HepG2 (cell line): ENCODE results near the gene HNRNPF. TPM values are rescaled to one million over a fixed set of nuclear protein-coding genes. Genes with fewer than 3 reads are reported as not detected.
A peak's percentile ranks its signal among the peaks of the same experiment; 100 is the strongest.

Experiments
- ATAC-seq: fragments of 200-7000 bp; cut with Tn5 transposase; 3 replicates; pipeline ENCODE4 v1.9.1; 2020; ENCODE audit warnings: mild to moderate bottlenecking, moderate library complexity
- BruUV-seq: library from RNA; stranded (reverse); fragments of 400-500 nt; replicated peaks from 2 replicates; lab custom pipeline; 2021; lab: Mats Ljungman, UMichigan
- CTCF ChIA-PET: fragments of 300-600 bp; formaldehyde crosslinking; extraction: SDS; loops from one replicate; lab custom pipeline; 2021; ENCODE audit warnings: low total read pairs, inconsistent platforms, low intra/inter-chr PET ratio; lab: Yijun Ruan, JAX
- POLR2A ChIA-PET: fragments of 350-600 bp; sonication (Branson Sonifier 250); formaldehyde crosslinking; loops from one replicate; lab custom pipeline; 2020; ENCODE audit warnings: antibody characterized with exemption, inconsistent platforms; lab: Yijun Ruan, JAX
- DNase-seq: peaks from one replicate; pipeline ENCODE4 v3.0.0-alpha.2; 2015; ENCODE audit warnings: low spot score
- FAIRE-seq: peaks from 3 replicates; lab custom pipeline; 2011; peaks lifted over from hg19 to GRCh38; lab: Jason Lieb, UNC
- H2AFZ ChIP-seq: one replicate; pipeline ENCODE4 v1.6.1; 2011; ENCODE audit warnings: low read length, inconsistent platforms
- H3K27ac ChIP-seq: fragments of 300-600 bp; 3 replicates; pipeline ENCODE4 v1.8.0; 2011; ENCODE audit warnings: mixed run types, mild to moderate bottlenecking, mixed read lengths, low read length, inconsistent platforms; ENCODE audit not compliant: insufficient read depth; ENCODE audit errors: extremely low read length
- H3K27me3 ChIP-seq, 2 experiments: fragments of 200-600 bp in 1 of 2; 2 replicates in 1 of 2; 3 replicates in 1 of 2; pipeline versions ENCODE4 v1.6.0 to v1.8.0; 2011; ENCODE audit warnings: low read length in 2 of 2, mild to moderate bottlenecking in 2 of 2, moderate library complexity in 2 of 2, inconsistent platforms in 1 of 2; ENCODE audit not compliant: insufficient read depth in 2 of 2, control insufficient read depth in 1 of 2
- H3K36me3 ChIP-seq, 2 experiments: fragments of 200-600 bp in 1 of 2; replicated peaks in 1 of 2; 2 replicates in 1 of 2; 3 replicates in 1 of 2; pipeline versions ENCODE4 v1.5.1 to v1.8.0; 2011; ENCODE audit warnings: low read length in 2 of 2, inconsistent platforms in 1 of 2; ENCODE audit not compliant: insufficient read depth in 2 of 2, control insufficient read depth in 1 of 2
- H3K4me1 ChIP-seq: 2 replicates; pipeline ENCODE4 v1.5.1; 2012; ENCODE audit warnings: low read length, inconsistent platforms; ENCODE audit not compliant: insufficient read depth
- H3K4me2 ChIP-seq: 2 replicates; pipeline ENCODE4 v1.6.0; 2011; ENCODE audit warnings: low read depth, low read length, inconsistent platforms
- H3K4me3 ChIP-seq, 3 experiments: fragments of 200-600 bp in 1 of 3; sonication (generic), shearing (Covaris generic) in 1 of 3; replicated peaks in 1 of 3; 2 replicates each; pipeline ENCODE4 v1.5.1; 2011 to 2016; ENCODE audit warnings: low read length in 3 of 3, inconsistent platforms in 2 of 3, low read depth in 2 of 3, mild to moderate bottlenecking in 2 of 3, control low read depth in 1 of 3, mixed read lengths in 1 of 3; ENCODE audit not compliant: insufficient read depth in 1 of 3
- H3K79me2 ChIP-seq: one replicate; pipeline ENCODE4 v1.6.1; 2011; ENCODE audit warnings: low read length, inconsistent platforms; ENCODE audit not compliant: insufficient read depth
- H3K9ac ChIP-seq: 2 replicates; pipeline ENCODE4 v1.6.0; 2011; ENCODE audit warnings: mild to moderate bottlenecking, low read depth, low read length, inconsistent platforms; ENCODE audit not compliant: insufficient read depth
- H3K9me3 ChIP-seq: 2 replicates; pipeline ENCODE4 v1.5.1; 2012; ENCODE audit warnings: mild to moderate bottlenecking, low read length
- H4K20me1 ChIP-seq: 2 replicates; pipeline ENCODE4 v1.6.0; 2011; ENCODE audit warnings: inconsistent platforms, mild to moderate bottlenecking, low read length, moderate library complexity; ENCODE audit not compliant: insufficient read depth
- AGO2 ChIP-seq: fragments of 200-400 bp; formaldehyde crosslinking; optimal IDR thresholded peaks from 2 replicates; pipeline ENCODE3; 2017; ENCODE audit warnings: mild to moderate bottlenecking, low read depth, low read length, moderate library complexity
- GZF1 ChIP-seq: sonication (generic); formaldehyde crosslinking; IDR thresholded peaks from 2 replicates; pipeline ENCODE4 v1.5.1; 2020; ENCODE audit warnings: mild to moderate bottlenecking, missing genetic modification reagents
- MAFF ChIP-seq: IDR thresholded peaks from 2 replicates; pipeline ENCODE4 v1.6.1; 2011; ENCODE audit warnings: low read depth, low read length, improper control_type of control experiment
- MAFK ChIP-seq, 2 experiments: IDR thresholded peaks in 1 of 2; conservative IDR thresholded peaks in 1 of 2; 2 replicates each; pipeline ENCODE4 v1.6.1; 2011; ENCODE audit warnings: improper control_type of control experiment in 2 of 2, low read length in 2 of 2
- POLR2A ChIP-seq, 2 experiments: IDR thresholded peaks; 2 replicates each; pipeline ENCODE4 v1.6.1; 2011; ENCODE audit warnings: low read depth in 2 of 2, low read length in 2 of 2, mild to moderate bottlenecking in 1 of 2, moderate library complexity in 1 of 2; ENCODE audit not compliant: insufficient read depth in 1 of 2
- POLR2G ChIP-seq: fragments of 200-400 bp; formaldehyde crosslinking; IDR thresholded peaks from 2 replicates; pipeline ENCODE4 v1.6.1; 2018; ENCODE audit warnings: mild to moderate bottlenecking, low read depth, low read length, moderate library complexity
- RBFOX2 ChIP-seq: fragments of 200-400 bp; formaldehyde crosslinking; IDR thresholded peaks from 2 replicates; pipeline ENCODE4 v1.6.1; 2017; ENCODE audit warnings: low read depth, mild to moderate bottlenecking, low read length
- RBM22 ChIP-seq: fragments of 200-400 bp; formaldehyde crosslinking; optimal IDR thresholded peaks from 2 replicates; pipeline ENCODE3; 2017; ENCODE audit warnings: mild to moderate bottlenecking, low read length, moderate library complexity
- ZNF674 ChIP-seq: sonication (generic); formaldehyde crosslinking; IDR thresholded peaks from 2 replicates; pipeline ENCODE4 v1.5.0; 2020; ENCODE audit warnings: low read depth, mild to moderate bottlenecking, missing genetic modification reagents
- WGBS: methylation state at CpG from one replicate; pipeline ENCODE4 v1.1.6; 2017; ENCODE audit warnings: low lambda C conversion rate; 5-methylcytosine and 5-hydroxymethylcytosine counted together
- in situ Hi-C: cut with HindIII; loops from 2 replicates; pipeline ENCODE4 v1.10.0; 2017; ENCODE audit warnings: low pct_unique_long_range_greater_than_20kb; ENCODE audit not compliant: extremely low pct_ligation_motif_present
- intact Hi-C: fragments of 100-400 bp; cut with micrococcal nuclease; formaldehyde crosslinking; loops from one replicate; pipeline ENCODE4 v1.10.0; 2022; ENCODE audit not compliant: unreplicated experiment
- polyA plus RNA-seq, 8 experiments: library from polyadenylated mRNA; depleted of rRNA in 3 of 8; stranded (reverse) in 7 of 8; unstranded in 1 of 8; fragments of >200 nt; fragmentation: Illumina TruSeq in 4 of 8; extraction: Trizol in 4 of 8; gene quantifications; 2 replicates each; pipeline versions ENCODE4 v1.2.1 to v1.2.3, GENCODE V29; 2011 to 2016; ENCODE audit warnings: low read depth in 4 of 8, missing spikeins in 1 of 8, mixed read lengths in 1 of 8; ENCODE audit not compliant: insufficient read depth in 1 of 8
- total RNA-seq, 5 experiments: library from RNA; depleted of rRNA; stranded (reverse); fragments of >200 nt; fragmentation: Illumina TruSeq; extraction: Trizol; gene quantifications; 2 replicates each; pipeline ENCODE4 v1.2.3, GENCODE V29; 2016; ENCODE audit warnings: low read depth in 1 of 5
- TF ChIP-seq, protein P1 (sequence below): sonication (generic); formaldehyde crosslinking; IDR thresholded peaks from 2 replicates; pipeline ENCODE4 v1.4.0; 2020; ENCODE audit warnings: missing genetic modification reagents
- TF ChIP-seq, protein P2 (sequence below): sonication (generic); formaldehyde crosslinking; IDR thresholded peaks from 2 replicates; pipeline ENCODE4 v1.5.1; 2020; ENCODE audit warnings: missing genetic modification reagents, mild to moderate bottlenecking, borderline replicate concordance

Gene HNRNPF
- total and polyA plus RNA-seq, 2 of the 13 experiments (the other 11 are each of a cell fraction or from before 2014, with no cell fraction given), result 166 to 308 TPM

DNA sequence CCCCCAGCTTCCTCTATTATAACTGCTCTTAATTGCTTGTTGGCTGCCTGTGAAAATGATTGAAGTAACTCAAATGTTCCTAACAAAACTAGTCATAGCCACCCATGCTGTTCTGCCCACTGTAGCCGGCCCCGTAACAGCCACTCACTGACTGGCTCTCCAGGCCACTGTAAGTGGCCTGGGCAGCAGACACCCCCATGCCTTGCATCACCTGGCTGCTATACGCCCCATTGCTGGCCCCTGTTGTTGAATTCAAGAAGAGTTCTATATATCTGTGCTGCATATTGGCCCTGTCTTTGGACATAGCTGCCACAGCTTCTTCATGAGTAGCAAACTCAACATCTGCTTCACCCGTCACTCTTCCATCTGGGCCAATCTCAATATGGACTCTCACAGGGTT, 22.4 kb downstream of the HNRNPF start:
- H3K4me3 ChIP-seq, result no peak overlapping the region
- no peak overlapping the region for H3K4me2 ChIP-seq
- H3K79me2 ChIP-seq, result peaks cover 40% of the 10 kb centered on the region
- POLR2A ChIA-PET, result interaction anchor here (2.6 to 3.3 kb wide), 2 partner anchors 10 to 21 kb away, joined by 9 to 22 read pairs; no protein-coding TSS in a partner anchor
- in situ Hi-C loops (no loop called here), intact Hi-C loops (no loop called here)
- DNase-seq (no peak), FAIRE-seq (no peak), ATAC-seq (no peak)
- peaks cover 45% of the 10 kb centered on the region for H3K4me1 ChIP-seq
- TF ChIP-seq RBM22, result peak; percentile 32
- no peak for TF ChIP-seq ZNF674 (CRISPR knock-in tag)
- TF ChIP-seq POLR2G, result peak; percentile 35; the same call in 1 of the 2 replicates
- TF ChIP-seq POLR2A (IDR thresholded peaks at IDR 0.05; ENCODE audit: insufficient read depth in 1 of 2, low read depth in 2 of 2, low read length in 2 of 2), result peak in 1 of 2 experiments; percentile 16; a peak in 1 of 4 replicates
- H3K27ac ChIP-seq, result no peak overlapping the region
- H3K36me3 ChIP-seq, result peaks cover 21 to 53% of the 10 kb centered on the region in 2 experiments
- H3K9me3 ChIP-seq, result no peaks in the 10 kb centered on the region
- BruUV-seq, result no TSS peak
- no peak overlapping the region for H3K9ac ChIP-seq
- peaks cover 64% of the 10 kb centered on the region for H4K20me1 ChIP-seq
- H2AFZ ChIP-seq, result no peak overlapping the region
- 96% methylated on average over 3 of the region's 4 CpGs for WGBS
- H3K27me3 ChIP-seq, result no peaks in the 10 kb centered on the region
- CTCF ChIA-PET, result no interaction called here

DNA sequence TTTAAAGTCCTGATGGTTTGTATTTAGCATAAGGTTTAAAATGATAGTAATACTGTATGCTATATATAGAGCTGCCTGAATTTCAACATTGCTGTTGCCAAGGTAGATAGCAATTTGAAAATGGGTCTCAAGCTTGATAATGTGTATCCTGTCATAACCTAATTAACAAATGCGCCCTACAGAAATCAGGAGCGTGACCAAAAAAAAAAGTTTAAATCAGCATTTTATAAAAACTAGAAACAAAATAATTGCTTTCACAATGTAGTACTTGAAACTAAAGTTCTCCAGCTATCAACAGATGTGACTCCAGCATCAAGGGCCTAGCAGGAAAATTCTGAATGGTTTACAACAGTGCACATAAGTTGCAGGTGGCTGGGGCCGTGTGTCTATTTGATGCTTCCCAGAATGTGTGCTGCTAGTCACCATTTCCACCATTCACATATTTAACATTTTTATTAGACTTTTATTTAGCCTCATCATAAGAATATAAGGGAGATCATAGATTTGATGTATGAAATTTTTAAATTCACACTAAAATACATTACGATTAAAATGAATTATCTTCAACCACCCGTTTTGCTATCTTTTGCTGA, 23.5 kb downstream of the HNRNPF start:
- H3K4me3 ChIP-seq, result no peak overlapping the region
- intact Hi-C loops (no loop called here), in situ Hi-C loops (no loop called here)
- H3K79me2 ChIP-seq, result peaks cover 30% of the 10 kb centered on the region
- H3K9me3 ChIP-seq, result no peaks in the 10 kb centered on the region
- FAIRE-seq (no peak), DNase-seq (no peak), ATAC-seq (no peak)
- TF ChIP-seq, protein P1, sequence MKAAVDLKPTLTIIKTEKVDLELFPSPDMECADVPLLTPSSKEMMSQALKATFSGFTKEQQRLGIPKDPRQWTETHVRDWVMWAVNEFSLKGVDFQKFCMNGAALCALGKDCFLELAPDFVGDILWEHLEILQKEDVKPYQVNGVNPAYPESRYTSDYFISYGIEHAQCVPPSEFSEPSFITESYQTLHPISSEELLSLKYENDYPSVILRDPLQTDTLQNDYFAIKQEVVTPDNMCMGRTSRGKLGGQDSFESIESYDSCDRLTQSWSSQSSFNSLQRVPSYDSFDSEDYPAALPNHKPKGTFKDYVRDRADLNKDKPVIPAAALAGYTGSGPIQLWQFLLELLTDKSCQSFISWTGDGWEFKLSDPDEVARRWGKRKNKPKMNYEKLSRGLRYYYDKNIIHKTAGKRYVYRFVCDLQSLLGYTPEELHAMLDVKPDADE, result no peak
- TF ChIP-seq, protein P2, sequence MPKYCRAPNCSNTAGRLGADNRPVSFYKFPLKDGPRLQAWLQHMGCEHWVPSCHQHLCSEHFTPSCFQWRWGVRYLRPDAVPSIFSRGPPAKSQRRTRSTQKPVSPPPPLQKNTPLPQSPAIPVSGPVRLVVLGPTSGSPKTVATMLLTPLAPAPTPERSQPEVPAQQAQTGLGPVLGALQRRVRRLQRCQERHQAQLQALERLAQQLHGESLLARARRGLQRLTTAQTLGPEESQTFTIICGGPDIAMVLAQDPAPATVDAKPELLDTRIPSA (CRISPR knock-in tag), result no peak
- TF ChIP-seq MAFF (peak; percentile 59), GZF1 (CRISPR knock-in tag) (no peak), RBM22 (peak; percentile 96), RBFOX2 (peak; percentile 56; the same call in 1 of the 2 replicates), MAFK (conservative IDR thresholded peaks at IDR 0.05 in 1 of 2, IDR thresholded peaks at IDR 0.05 in 1 of 2; ENCODE audit: low read length in 2 of 2) (peak; percentile 62 to 77), AGO2 (peak; percentile 60)
- ChIA-PET CTCF (no interaction called here), POLR2A (interaction anchor here (1.0 to 3.3 kb wide), 3 partner anchors 8 to 22 kb away, joined by 3 to 22 read pairs (median 9); no protein-coding TSS in a partner anchor)
- WGBS, result 94% methylated on average over 5 of the region's 5 CpGs
- peaks cover 53% of the 10 kb centered on the region for H4K20me1 ChIP-seq
- H3K36me3 ChIP-seq, result peaks cover 18 to 44% of the 10 kb centered on the region in 2 experiments
- peaks cover 34% of the 10 kb centered on the region for H3K4me1 ChIP-seq
- H3K27ac ChIP-seq, result no peak overlapping the region
- BruUV-seq, result no TSS peak
- no peak overlapping the region for H3K9ac ChIP-seq
- no peak overlapping the region for H2AFZ ChIP-seq
- H3K27me3 ChIP-seq, result no peaks in the 10 kb centered on the region
- no peak overlapping the region for H3K4me2 ChIP-seq
